Hepatocyte (in vitro differentiated cells): Measurements from ENCODE around the gene MGST3.

ENCODE experiments used
- CTCF ChIP-seq: fragments of 200-600 bp; sonication (generic); IDR thresholded peaks from 2 replicates; pipeline ENCODE4 v1.5.1; 2016; ENCODE audit warnings: antibody characterized with exemption, mild to moderate bottlenecking; ENCODE audit not compliant: poor library complexity
- EZH2phosphoT487 ChIP-seq: fragments of 200-600 bp; sonication (generic); IDR thresholded peaks from one replicate; pipeline ENCODE4 v1.6.1; 2018; ENCODE audit warnings: antibody characterized with exemption, mild to moderate bottlenecking, low read depth, moderate library complexity; ENCODE audit not compliant: unreplicated experiment, severe bottlenecking

GRCh38 chr1:165639821-165640623, 9.0 kb downstream of the MGST3 start:
- TF ChIP-seq EZH2phosphoT487 = no peak
- no peak for TF ChIP-seq CTCF
